Stimulated activated CD8-positive, alpha-beta memory T cell treated with anti-CD3 and anti-CD28 coated beads, Interleukin-12 subunit alpha, Interleukin-12 subunit beta, amount 100 ng/mL, for 1 hour (primary cell): ENCODE results near the gene IL20RB.

Experiments used
- DNase-seq: peaks from one replicate; pipeline ENCODE4 v3.0.0-alpha.2; 2020; ENCODE audit warnings: low read depth

The IL20RB gene

GRCh38 chr3:137039570-137039969 is 81.8 kb downstream of the IL20RB start:
- no peak for DNase-seq

DNA sequence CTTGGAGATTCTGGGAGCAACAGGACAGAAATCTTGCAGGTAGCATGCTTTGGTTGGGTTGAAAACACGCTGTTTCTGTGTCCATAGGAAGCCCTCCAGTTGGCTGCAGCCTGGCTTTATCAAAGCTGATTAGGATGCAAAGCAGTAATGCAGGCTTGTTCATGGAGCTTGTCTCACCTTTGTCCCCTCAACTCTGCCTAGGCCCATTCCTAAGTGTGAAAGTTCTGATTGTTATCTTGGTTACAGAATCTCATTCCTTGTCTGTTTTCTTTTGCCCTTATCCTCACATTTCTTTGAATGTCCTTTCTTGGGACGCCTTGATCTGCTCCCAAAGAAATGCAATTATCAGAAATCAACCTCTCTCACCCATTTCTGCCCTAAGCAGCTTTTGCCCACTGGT is 83.5 kb downstream of the IL20RB start:
- DNase-seq = no peak

DNA sequence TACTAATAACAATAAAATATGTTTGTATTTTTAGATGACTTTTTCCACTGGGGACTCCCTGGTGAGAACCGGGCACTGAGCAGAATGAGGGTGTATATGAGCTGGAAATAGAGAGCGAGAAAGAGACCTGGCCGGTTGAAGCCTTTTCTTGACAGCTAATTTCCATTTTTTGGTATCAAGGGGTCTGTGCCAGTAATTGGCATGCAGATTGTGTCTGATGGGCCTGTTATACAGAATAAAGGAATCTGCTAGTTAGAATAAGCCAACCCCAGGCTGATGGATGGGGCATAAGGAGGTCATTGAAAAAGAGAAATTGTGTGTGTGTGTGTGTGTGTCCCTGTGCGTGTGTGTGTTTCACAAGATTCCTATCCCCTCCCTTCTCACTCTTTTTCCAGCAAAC is 83.9 kb downstream of the IL20RB start:
- DNase-seq = no peak

GRCh38 chr3:137046747-137047146 is 89.0 kb downstream of the IL20RB start:
- no peak for DNase-seq

DNA sequence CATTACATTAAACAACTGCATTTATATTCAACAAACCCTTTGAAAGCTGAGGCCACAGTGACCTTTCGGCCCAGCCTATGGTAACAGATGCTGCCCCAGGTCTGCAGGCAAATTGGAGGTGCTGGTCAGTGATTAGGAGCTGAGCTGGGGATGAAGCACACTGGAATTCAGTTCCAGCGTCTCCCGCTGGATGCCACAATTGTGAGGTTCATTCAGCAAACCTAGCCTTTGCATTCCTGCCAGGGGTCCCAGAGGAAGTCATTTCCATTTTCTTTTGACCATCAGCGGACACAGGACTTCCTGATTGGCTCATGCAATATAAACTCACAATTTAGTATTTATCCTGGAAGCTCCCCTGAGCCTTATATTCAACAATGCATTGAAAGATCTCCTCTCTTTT is 89.5 kb downstream of the IL20RB start:
- no peak for DNase-seq

GRCh38 chr3:137050281-137050680 is 92.5 kb downstream of the IL20RB start:
- no peak for DNase-seq

GRCh38 chr3:137052298-137052697 is 94.5 kb downstream of the IL20RB start:
- DNase-seq = no peak
